IMR-90 (cell line): ENCODE results near the gene HHIPL1. TPM values are rescaled to one million over a fixed set of nuclear protein-coding genes. Genes with fewer than 3 reads are reported as not detected.

Experiments used
- ATAC-seq: fragments of 200-7000 bp; cut with Tn5 transposase; 2 replicates; pipeline ENCODE4 v1.9.1; 2020; ENCODE audit warnings: low read depth, mild to moderate bottlenecking, moderate library complexity
- BruUV-seq: library from RNA; stranded (reverse); fragments of 400-500 nt; replicated peaks from 2 replicates; lab custom pipeline; 2021; lab: Mats Ljungman, UMichigan
- CTCF ChIA-PET: fragments of 300-600 bp; formaldehyde crosslinking; extraction: SDS; loops from one replicate; lab custom pipeline; 2021; ENCODE audit warnings: antibody characterized with exemption; lab: Yijun Ruan, JAX
- POLR2A ChIA-PET: fragments of 300-600 bp; sonication (Branson Sonifier 250); formaldehyde crosslinking; loops from one replicate; lab custom pipeline; 2022; ENCODE audit warnings: antibody characterized with exemption; ENCODE audit not compliant: unreplicated experiment; lab: Charles Lee
- DNase-seq: peaks from one replicate; pipeline ENCODE4 v3.0.0; 2013
- H2AFZ ChIP-seq: replicated peaks from 2 replicates; pipeline ENCODE3; 2013; ENCODE audit warnings: low read length, mild to moderate bottlenecking; ENCODE audit not compliant: poor library complexity
- H2AK5ac ChIP-seq: 2 replicates; pipeline ENCODE4 v1.6.1; 2013; ENCODE audit warnings: low read depth, low read length, inconsistent platforms
- H2AK9ac ChIP-seq: replicated peaks from 2 replicates; pipeline ENCODE3; 2013; ENCODE audit warnings: mild to moderate bottlenecking, low read depth, low read length, moderate library complexity; ENCODE audit not compliant: poor library complexity
- H2BK120ac ChIP-seq: 2 replicates; pipeline ENCODE4 v1.6.1; 2013; ENCODE audit warnings: low read depth, low read length, inconsistent platforms
- H2BK15ac ChIP-seq: 3 replicates; pipeline ENCODE4 v1.6.1; 2013; ENCODE audit warnings: low read depth, low read length, inconsistent platforms
- H2BK20ac ChIP-seq: 2 replicates; pipeline ENCODE4 v1.6.1; 2013; ENCODE audit warnings: low read depth, mild to moderate bottlenecking, inconsistent platforms, low read length, moderate library complexity
- H2BK5ac ChIP-seq: 2 replicates; pipeline ENCODE4 v1.6.1; 2013; ENCODE audit warnings: mild to moderate bottlenecking, low read depth, low read length, inconsistent platforms; ENCODE audit not compliant: poor library complexity, severe bottlenecking
- H3K14ac ChIP-seq: replicated peaks from 2 replicates; pipeline ENCODE4 v1.6.1; 2013; ENCODE audit warnings: low read depth, low read length, inconsistent platforms
- H3K18ac ChIP-seq: 2 replicates; pipeline ENCODE4 v1.6.1; 2013; ENCODE audit warnings: low read depth, low read length, control low read depth
- H3K23ac ChIP-seq: 2 replicates; pipeline ENCODE4 v1.6.1; 2013; ENCODE audit warnings: low read depth, low read length, inconsistent platforms
- H3K27ac ChIP-seq: 2 replicates; pipeline ENCODE4 v1.5.1; 2013; ENCODE audit warnings: mild to moderate bottlenecking, control low read depth, low read length; ENCODE audit not compliant: insufficient read depth
- H3K27me3 ChIP-seq: 2 replicates; pipeline ENCODE4 v1.6.1; 2013; ENCODE audit warnings: low read length; ENCODE audit not compliant: control insufficient read depth, insufficient read depth
- H3K36me3 ChIP-seq: 2 replicates; pipeline ENCODE4 v1.6.1; 2013; ENCODE audit warnings: low read length, mixed read lengths; ENCODE audit not compliant: control insufficient read depth, insufficient read depth
- H3K4ac ChIP-seq: 2 replicates; pipeline ENCODE4 v1.6.1; 2013; ENCODE audit warnings: low read depth, low read length, inconsistent platforms
- H3K4me1 ChIP-seq: 2 replicates; pipeline ENCODE4 v1.6.1; 2013; ENCODE audit warnings: low read length, mixed read lengths; ENCODE audit not compliant: control insufficient read depth, insufficient read depth
- H3K4me2 ChIP-seq: 2 replicates; pipeline ENCODE4 v1.6.1; 2013; ENCODE audit warnings: low read depth, mild to moderate bottlenecking, control low read depth, low read length, moderate library complexity
- H3K4me3 ChIP-seq: 2 replicates; pipeline ENCODE4 v1.5.1; 2013; ENCODE audit warnings: low read depth, mild to moderate bottlenecking, control low read depth, low read length, moderate library complexity; ENCODE audit not compliant: insufficient read depth
- H3K56ac ChIP-seq: 2 replicates; pipeline ENCODE4 v1.6.1; 2013; ENCODE audit warnings: low read length, inconsistent platforms; ENCODE audit not compliant: insufficient read depth; ENCODE audit errors: extremely low read depth
- H3K79me1 ChIP-seq, 2 experiments: 2 replicates each; pipeline ENCODE4 v1.6.1; 2013; ENCODE audit warnings: low read length in 2 of 2, inconsistent platforms in 1 of 2, low read depth in 1 of 2
- H3K9ac ChIP-seq: 2 replicates; pipeline ENCODE4 v1.6.1; 2013; ENCODE audit warnings: low read depth, low read length, control low read depth
- H3K9me1 ChIP-seq: 2 replicates; pipeline ENCODE4 v1.6.1; 2013; ENCODE audit warnings: low read length, inconsistent platforms; ENCODE audit not compliant: insufficient read depth
- H3K9me3 ChIP-seq: 2 replicates; pipeline ENCODE4 v1.6.1; 2013; ENCODE audit warnings: low read length; ENCODE audit not compliant: control insufficient read depth, insufficient read depth
- H4K20me1 ChIP-seq: 2 replicates; pipeline ENCODE4 v1.6.1; 2013; ENCODE audit warnings: low read length, inconsistent platforms; ENCODE audit not compliant: insufficient read depth
- H4K5ac ChIP-seq: 2 replicates; pipeline ENCODE4 v1.6.1; 2013; ENCODE audit warnings: mild to moderate bottlenecking, low read depth, low read length, control low read depth
- H4K8ac ChIP-seq, 2 experiments: 2 replicates each; pipeline ENCODE4 v1.6.1; 2013; ENCODE audit warnings: low read depth in 2 of 2, low read length in 2 of 2, control low read depth in 1 of 2, inconsistent platforms in 1 of 2
- H4K91ac ChIP-seq: 2 replicates; pipeline ENCODE4 v1.6.1; 2013; ENCODE audit warnings: low read depth, low read length, inconsistent platforms; ENCODE audit not compliant: insufficient read depth
- BHLHE40 ChIP-seq: fragments of 150-350 bp; IDR thresholded peaks from 2 replicates; pipeline ENCODE4 v1.6.1; 2016; ENCODE audit warnings: mild to moderate bottlenecking, low read depth, low read length
- CEBPB ChIP-seq: IDR thresholded peaks from 2 replicates; pipeline ENCODE4 v1.6.1; 2012; ENCODE audit warnings: low read depth, low read length, improper control_type of control experiment
- FOS ChIP-seq: fragments of 150-350 bp; IDR thresholded peaks from 2 replicates; pipeline ENCODE4 v1.6.1; 2016; ENCODE audit warnings: low read depth, low read length
- MAFK ChIP-seq: IDR thresholded peaks from 2 replicates; pipeline ENCODE4 v1.6.1; 2012; ENCODE audit warnings: low read depth, low read length, improper control_type of control experiment
- MAZ ChIP-seq: IDR thresholded peaks from 2 replicates; pipeline ENCODE4 v1.6.1; 2012; ENCODE audit warnings: low read depth, mild to moderate bottlenecking, low read length, improper control_type of control experiment, moderate library complexity, borderline replicate concordance
- MXI1 ChIP-seq: IDR thresholded peaks from 2 replicates; pipeline ENCODE4 v1.6.1; 2012; ENCODE audit warnings: low read depth, mild to moderate bottlenecking, low read length, moderate library complexity, borderline replicate concordance
- POLR2A ChIP-seq: IDR thresholded peaks from 2 replicates; pipeline ENCODE4 v1.6.1; 2012; ENCODE audit warnings: mild to moderate bottlenecking, low read depth, low read length
- RAD21 ChIP-seq: IDR thresholded peaks from 2 replicates; pipeline ENCODE4 v1.6.1; 2012; ENCODE audit warnings: low read length, improper control_type of control experiment
- RCOR1 ChIP-seq: IDR thresholded peaks from 2 replicates; pipeline ENCODE4 v1.6.1; 2012; ENCODE audit warnings: mild to moderate bottlenecking, low read length, improper control_type of control experiment; ENCODE audit not compliant: insufficient replicate concordance
- RFX5 ChIP-seq: IDR thresholded peaks from 2 replicates; pipeline ENCODE4 v1.8.0; 2012; ENCODE audit warnings: low read depth, mild to moderate bottlenecking, low read length, moderate library complexity
- SMC3 ChIP-seq: fragments of 150-350 bp; IDR thresholded peaks from 2 replicates; pipeline ENCODE4 v1.6.1; 2016; ENCODE audit warnings: low read depth, mild to moderate bottlenecking, antibody characterized with exemption, low read length, moderate library complexity
- WGBS, 2 experiments: methylation state at CpG; one replicate each; pipeline versions ENCODE4 v1.1.5 to v1.1.7; 2013; ENCODE audit warnings: missing lambda C conversion rate in 2 of 2; ENCODE audit not compliant: insufficient read length in 1 of 2; ENCODE audit errors: extremely low coverage in 2 of 2; 5-methylcytosine and 5-hydroxymethylcytosine counted together
- dilution Hi-C: fragments of 300-500 bp; cut with HindIII; formaldehyde crosslinking; loops from one replicate; pipeline ENCODE4 v1.14.3; 2018; ENCODE audit warnings: low sequenced_read_pairs; ENCODE audit not compliant: unreplicated experiment
- in situ Hi-C: fragments of 300-500 bp; cut with MboI; formaldehyde crosslinking; loops from 3 replicates; pipeline ENCODE4 v1.14.3; 2019; ENCODE audit warnings: low sequenced_read_pairs, inconsistent platforms, mixed read lengths
- intact Hi-C: fragments of 100-400 bp; cut with micrococcal nuclease; formaldehyde crosslinking; loops from 2 replicates; pipeline ENCODE4 v1.10.0; 2022
- polyA plus RNA-seq, 3 experiments: library from polyadenylated mRNA; depleted of rRNA; stranded (reverse); fragments of >200 nt; gene quantifications; 2 replicates each; pipeline ENCODE4 v1.2.3, GENCODE V29; 2012; ENCODE audit warnings: low replicate concordance in 1 of 3
- total RNA-seq: library from RNA; depleted of rRNA; stranded (reverse); fragments of >200 nt; gene quantifications from 2 replicates; pipeline ENCODE4 v1.2.3, GENCODE V29; 2012
- TF ChIP-seq, protein P1 (sequence below): fragments of 150-350 bp; IDR thresholded peaks from 2 replicates; pipeline ENCODE4 v1.6.1; 2017; ENCODE audit warnings: mild to moderate bottlenecking, antibody characterized with exemption, low read length, low read depth
- TF ChIP-seq, protein P2 (sequence below): conservative IDR thresholded peaks from 2 replicates; pipeline ENCODE4 v1.5.1; 2012; ENCODE audit warnings: mild to moderate bottlenecking, low read depth, low read length, improper control_type of control experiment
- TF ChIP-seq, protein P3 (sequence below): fragments of 150-350 bp; IDR thresholded peaks from 2 replicates; pipeline ENCODE4 v1.6.1; 2016; ENCODE audit warnings: low read depth, mild to moderate bottlenecking, low read length, moderate library complexity, borderline replicate concordance

The HHIPL1 gene
- total and polyA plus RNA-seq, 2 of the 4 experiments (the other 2 are of a cell fraction) = 0.65 to 0.72 TPM

DNA sequence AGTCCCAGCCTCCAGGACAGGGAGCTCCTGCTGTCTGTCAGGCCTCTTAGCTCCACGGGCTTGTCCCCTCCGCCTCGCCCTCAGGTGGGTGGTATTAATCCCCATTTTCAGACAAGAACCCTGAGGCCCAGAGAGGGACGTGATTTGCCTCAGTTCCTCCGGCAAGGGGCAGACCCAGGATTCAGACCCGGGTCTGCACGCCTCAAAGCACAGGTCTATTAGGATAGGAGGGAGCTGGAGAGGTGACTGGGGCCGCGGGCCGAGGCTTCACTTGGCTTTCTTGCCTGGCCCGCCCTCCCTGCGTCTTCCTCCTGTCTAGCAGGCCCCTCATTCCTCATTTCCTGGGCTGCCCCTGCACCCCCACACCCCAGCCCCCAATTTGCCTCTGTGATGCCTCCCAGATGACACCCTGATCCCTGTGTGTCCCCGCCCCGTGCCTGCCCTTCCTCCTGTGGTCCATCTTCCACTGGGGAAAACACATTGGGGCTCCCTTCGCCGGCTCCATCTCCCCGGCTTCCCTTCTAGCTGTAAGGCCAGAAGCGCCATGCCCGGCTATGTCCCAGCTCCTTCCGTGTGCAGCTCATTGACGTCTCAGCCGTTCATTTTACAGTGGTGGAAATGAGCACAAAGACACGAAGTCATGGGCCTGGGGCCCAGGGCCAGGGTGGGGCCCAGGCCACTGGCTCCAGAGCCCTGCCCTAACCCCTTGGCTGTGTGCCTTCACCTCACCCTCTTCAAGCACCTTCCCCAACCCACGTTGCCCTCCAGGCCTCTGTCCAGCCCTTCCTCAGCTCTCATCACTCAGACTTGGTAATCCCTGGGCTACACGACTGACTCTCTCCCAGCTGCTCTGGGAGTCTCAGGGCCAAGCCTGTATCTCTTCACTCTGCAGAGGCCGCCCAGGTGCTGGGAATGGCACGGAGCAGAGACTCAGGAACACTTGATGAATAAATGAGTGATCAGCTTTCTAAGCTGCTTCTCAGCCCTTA, 23.7 kb downstream of the HHIPL1 start:
- intact Hi-C loops (no loop called here), dilution Hi-C loops (no loop called here), in situ Hi-C loops (no loop called here)
- Histone ChIP-seq H3K56ac (no peak overlapping the region), H2BK120ac (no peak overlapping the region), H3K36me3 (no peaks in the 10 kb centered on the region), H3K27ac (no peak overlapping the region), H2AK5ac (no peak overlapping the region), H3K4me1 (no peaks in the 10 kb centered on the region; the same call in 1 of the 2 replicates), H3K9me1 (no peaks in the 10 kb centered on the region), H4K8ac (no peak overlapping the region), H2BK5ac (no peak overlapping the region), H3K23ac (no peak overlapping the region), H3K14ac (no peak overlapping the region), H3K4ac (no peak overlapping the region), H3K79me1 (no peaks in the 10 kb centered on the region), H2AK9ac (no peak overlapping the region), H2BK15ac (no peak overlapping the region), H4K91ac (peak overlapping the region; percentile 43; the same call in 1 of the 2 replicates), H3K27me3 (peaks cover 2% of the 10 kb centered on the region; the same call in 1 of the 2 replicates), H2BK20ac (no peak overlapping the region), H3K4me2 (no peak overlapping the region), H3K9ac (no peak overlapping the region), H3K4me3 (no peak overlapping the region), H3K9me3 (no peaks in the 10 kb centered on the region), H2AFZ (peak overlapping the region; percentile 29), H4K5ac (no peak overlapping the region), H4K20me1 (no peaks in the 10 kb centered on the region), H3K18ac (no peak overlapping the region)
- DNase-seq = no peak
- TF ChIP-seq MAFK = no peak
- no peak for TF ChIP-seq FOS
- TF ChIP-seq RCOR1 = no peak
- no peak for TF ChIP-seq RFX5
- TF ChIP-seq CEBPB = no peak
- no peak for TF ChIP-seq BHLHE40
- TF ChIP-seq RAD21 = no peak
- TF ChIP-seq, protein P1, sequence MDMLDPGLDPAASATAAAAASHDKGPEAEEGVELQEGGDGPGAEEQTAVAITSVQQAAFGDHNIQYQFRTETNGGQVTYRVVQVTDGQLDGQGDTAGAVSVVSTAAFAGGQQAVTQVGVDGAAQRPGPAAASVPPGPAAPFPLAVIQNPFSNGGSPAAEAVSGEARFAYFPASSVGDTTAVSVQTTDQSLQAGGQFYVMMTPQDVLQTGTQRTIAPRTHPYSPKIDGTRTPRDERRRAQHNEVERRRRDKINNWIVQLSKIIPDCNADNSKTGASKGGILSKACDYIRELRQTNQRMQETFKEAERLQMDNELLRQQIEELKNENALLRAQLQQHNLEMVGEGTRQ = no peak
- TF ChIP-seq MXI1 = no peak
- no peak for TF ChIP-seq POLR2A
- no peak for TF ChIP-seq MAZ
- TF ChIP-seq SMC3 = no peak
- TF ChIP-seq, protein P2, sequence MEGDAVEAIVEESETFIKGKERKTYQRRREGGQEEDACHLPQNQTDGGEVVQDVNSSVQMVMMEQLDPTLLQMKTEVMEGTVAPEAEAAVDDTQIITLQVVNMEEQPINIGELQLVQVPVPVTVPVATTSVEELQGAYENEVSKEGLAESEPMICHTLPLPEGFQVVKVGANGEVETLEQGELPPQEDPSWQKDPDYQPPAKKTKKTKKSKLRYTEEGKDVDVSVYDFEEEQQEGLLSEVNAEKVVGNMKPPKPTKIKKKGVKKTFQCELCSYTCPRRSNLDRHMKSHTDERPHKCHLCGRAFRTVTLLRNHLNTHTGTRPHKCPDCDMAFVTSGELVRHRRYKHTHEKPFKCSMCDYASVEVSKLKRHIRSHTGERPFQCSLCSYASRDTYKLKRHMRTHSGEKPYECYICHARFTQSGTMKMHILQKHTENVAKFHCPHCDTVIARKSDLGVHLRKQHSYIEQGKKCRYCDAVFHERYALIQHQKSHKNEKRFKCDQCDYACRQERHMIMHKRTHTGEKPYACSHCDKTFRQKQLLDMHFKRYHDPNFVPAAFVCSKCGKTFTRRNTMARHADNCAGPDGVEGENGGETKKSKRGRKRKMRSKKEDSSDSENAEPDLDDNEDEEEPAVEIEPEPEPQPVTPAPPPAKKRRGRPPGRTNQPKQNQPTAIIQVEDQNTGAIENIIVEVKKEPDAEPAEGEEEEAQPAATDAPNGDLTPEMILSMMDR = no peak
- TF ChIP-seq, protein P3, sequence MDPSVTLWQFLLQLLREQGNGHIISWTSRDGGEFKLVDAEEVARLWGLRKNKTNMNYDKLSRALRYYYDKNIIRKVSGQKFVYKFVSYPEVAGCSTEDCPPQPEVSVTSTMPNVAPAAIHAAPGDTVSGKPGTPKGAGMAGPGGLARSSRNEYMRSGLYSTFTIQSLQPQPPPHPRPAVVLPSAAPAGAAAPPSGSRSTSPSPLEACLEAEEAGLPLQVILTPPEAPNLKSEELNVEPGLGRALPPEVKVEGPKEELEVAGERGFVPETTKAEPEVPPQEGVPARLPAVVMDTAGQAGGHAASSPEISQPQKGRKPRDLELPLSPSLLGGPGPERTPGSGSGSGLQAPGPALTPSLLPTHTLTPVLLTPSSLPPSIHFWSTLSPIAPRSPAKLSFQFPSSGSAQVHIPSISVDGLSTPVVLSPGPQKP = no peak
- 83% methylated on average over 9 of the region's 27 CpGs; no CpG with 5 or more reads in 1 of the 2 experiments for WGBS, 2 experiments
- BruUV-seq = no TSS peak
- no peak for ATAC-seq
- ChIA-PET CTCF (no interaction called here), POLR2A (no interaction called here)
